Left ventricle myocardium superior (tissue), 1 donor: Measurements from ENCODE around the gene XYLT1. TPM values are rescaled to one million over a fixed set of nuclear protein-coding genes. Genes with fewer than 3 reads are reported as not detected.

Experiments
- ATAC-seq: fragments of 200-7000 bp; cut with Tn5 transposase; one replicate; pipeline ENCODE4 v1.9.1; 2020; ENCODE audit warnings: mild to moderate bottlenecking, moderate library complexity
- DNase-seq: peaks from one replicate; pipeline ENCODE4 v3.0.0-alpha.2; 2020
- intact Hi-C: fragments of 100-400 bp; cut with micrococcal nuclease; formaldehyde crosslinking; loops from one replicate; pipeline ENCODE4 v1.11.0; 2022
- total RNA-seq: library from RNA; stranded (reverse); fragmentation: NEBNext Ultra II Directional; extraction: Animal tissue kit (Norgen Biotek cat#: 25700); gene quantifications from one replicate; pipeline ENCODE4 v1.2.1, GENCODE V29; 2021
- donor health status: DM: no; HTN: yes; CAD: no; lungs with severe emphysema.

Gene XYLT1
- total RNA-seq, 1 donor from 2014 or later = 1.6 TPM

DNA sequence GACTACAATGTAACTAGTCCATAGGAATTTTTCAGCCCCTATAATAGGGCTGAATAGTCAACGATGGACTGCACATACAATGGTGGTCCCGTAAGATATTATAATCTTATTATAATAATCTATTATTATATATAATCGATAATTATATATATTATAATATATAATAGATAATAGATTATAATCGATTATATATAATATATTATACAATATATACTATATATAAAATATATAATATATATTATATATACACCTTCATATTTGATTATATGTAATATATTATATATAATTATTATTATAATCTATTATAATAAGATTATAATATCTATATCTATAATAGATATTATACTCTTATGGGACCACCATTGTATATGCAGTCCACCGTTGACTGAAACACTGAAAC lies 238.8 kb downstream of the XYLT1 start:
- ATAC-seq (no peak), DNase-seq (no peak)
- intact Hi-C loops = no loop called here

DNA sequence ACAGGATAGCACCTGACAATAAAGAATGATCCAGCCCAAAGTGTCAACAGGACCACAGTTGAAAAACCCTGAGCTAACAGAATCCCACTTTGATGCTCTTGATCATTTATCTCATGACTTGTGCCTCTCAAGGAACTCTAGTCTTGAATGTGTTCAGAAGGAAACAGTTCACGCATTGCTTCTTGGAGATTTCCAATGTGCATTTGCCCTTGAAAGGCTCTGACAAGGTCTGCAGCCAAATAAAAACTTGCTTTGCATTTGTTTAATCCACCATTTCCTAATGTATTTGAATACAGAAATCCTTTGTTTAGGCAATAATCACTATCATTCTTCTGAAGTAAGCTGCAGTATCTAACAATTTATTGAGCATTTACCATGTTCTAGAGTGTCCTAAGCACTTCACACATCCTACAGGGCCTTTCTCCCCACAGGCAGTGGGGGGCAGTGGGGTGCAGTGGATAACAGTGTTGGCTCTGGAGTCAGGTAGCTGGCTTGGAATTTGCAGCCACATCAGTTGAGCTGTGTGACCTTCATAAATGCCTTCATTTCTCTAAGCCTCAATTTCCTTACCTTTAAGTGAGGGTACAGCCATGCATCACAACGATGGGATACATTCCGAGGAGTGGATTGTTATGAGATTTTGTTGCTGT lies 239.7 kb downstream of the XYLT1 start:
- DNase-seq = no peak
- ATAC-seq = no peak
- intact Hi-C loops = no loop called here

- no peak for ATAC-seq
- intact Hi-C loops = no loop called here
- DNase-seq = no peak
These were observed 241.0 kb downstream of the XYLT1 start for GRCh38 chr16:17229766-17230165.

DNA sequence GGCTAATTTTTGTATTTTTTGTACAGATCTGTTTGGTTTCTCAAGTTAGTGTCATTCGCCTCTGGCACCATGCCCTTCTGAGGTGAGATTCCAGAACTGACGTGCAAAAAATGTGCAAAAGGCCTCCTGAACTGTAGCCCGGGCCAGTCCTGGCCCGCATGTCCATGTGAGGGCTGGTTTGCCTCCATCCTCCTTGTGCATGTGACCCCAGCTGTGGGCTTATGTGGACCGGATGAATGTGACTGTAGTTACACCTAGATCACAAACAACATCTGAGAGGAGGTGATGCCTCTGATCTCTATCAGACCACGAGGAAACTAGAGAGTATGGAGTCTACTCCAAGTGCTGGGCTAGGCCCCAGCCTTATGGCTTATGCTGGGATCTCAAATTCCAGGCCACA lies 241.6 kb downstream of the XYLT1 start:
- no peak for ATAC-seq
- DNase-seq = no peak
- intact Hi-C loops = no loop called here

GRCh38 chr16:17228708-17229055 lies 242.1 kb downstream of the XYLT1 start:
- intact Hi-C loops = no loop called here
- no peak for DNase-seq
- no peak for ATAC-seq

GRCh38 chr16:17228048-17228707 lies 242.6 kb downstream of the XYLT1 start:
- DNase-seq (no peak), ATAC-seq (no peak)
- intact Hi-C loops = no loop called here

- DNase-seq = no peak
- no peak for ATAC-seq
- intact Hi-C loops = no loop called here
These were observed 243.5 kb downstream of the XYLT1 start for GRCh38 chr16:17227278-17227677.

- DNase-seq (no peak), ATAC-seq (no peak)
- intact Hi-C loops = no loop called here
These were observed 245.2 kb downstream of the XYLT1 start for GRCh38 chr16:17225541-17225940.

DNA sequence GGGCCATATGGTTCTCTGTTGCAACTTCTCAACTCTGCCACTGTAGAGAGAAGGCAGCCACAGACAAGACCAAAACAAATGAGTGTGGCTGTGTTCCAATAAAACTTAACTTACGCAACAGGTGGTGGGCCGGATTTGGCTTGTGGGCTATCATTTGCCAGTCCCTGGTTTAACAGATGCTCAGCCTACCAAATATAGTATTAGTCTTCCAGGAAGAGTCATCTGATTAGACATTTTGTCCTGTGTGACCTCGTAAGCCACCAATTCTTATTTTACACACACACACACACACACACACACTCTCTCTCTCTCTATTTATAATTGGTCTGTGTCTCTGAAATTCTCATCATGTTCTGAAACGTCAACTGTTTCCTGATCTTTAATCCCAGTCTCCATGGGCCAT lies 245.9 kb downstream of the XYLT1 start:
- intact Hi-C loops = no loop called here
- peak; percentile 94 for ATAC-seq
- peak; percentile 56 for DNase-seq

GRCh38 chr16:17224350-17224749 lies 246.4 kb downstream of the XYLT1 start:
- no peak for ATAC-seq
- intact Hi-C loops = no loop called here

GRCh38 chr16:17223576-17223975 lies 247.2 kb downstream of the XYLT1 start:
- ATAC-seq (no peak), DNase-seq (no peak)
- intact Hi-C loops = no loop called here

More at GRCh38 chr16:17224350-17224749, 246.4 kb downstream of the XYLT1 start:
- DNase-seq = no peak

DNA sequence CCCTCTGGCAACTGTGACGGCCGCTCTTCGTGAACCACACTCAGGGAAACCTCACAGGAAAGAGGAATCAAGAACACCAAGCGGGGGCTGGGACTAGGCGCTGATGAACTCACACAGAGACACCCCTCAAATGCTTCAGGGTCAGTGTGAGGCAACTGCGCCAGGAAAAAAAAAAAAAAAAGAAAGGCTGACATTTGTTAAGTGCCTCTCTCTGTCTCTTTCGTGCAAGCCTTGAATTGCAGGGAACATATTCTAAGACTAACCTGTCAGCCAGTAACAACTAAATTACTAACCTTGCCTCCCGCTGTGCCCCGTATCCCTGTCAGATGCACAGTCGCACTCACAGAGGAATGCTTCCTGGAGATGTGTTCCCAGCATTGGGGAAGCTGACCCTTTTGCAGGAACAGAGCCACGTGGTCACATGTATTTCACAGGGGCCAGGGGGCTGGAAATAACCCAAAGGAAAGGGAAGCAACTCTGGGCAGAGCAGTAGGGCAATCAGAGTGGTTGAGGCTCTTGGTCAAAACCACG lies 247.8 kb downstream of the XYLT1 start:
- DNase-seq (no peak), ATAC-seq (peak; percentile 16)
- intact Hi-C loops = no loop called here

DNA sequence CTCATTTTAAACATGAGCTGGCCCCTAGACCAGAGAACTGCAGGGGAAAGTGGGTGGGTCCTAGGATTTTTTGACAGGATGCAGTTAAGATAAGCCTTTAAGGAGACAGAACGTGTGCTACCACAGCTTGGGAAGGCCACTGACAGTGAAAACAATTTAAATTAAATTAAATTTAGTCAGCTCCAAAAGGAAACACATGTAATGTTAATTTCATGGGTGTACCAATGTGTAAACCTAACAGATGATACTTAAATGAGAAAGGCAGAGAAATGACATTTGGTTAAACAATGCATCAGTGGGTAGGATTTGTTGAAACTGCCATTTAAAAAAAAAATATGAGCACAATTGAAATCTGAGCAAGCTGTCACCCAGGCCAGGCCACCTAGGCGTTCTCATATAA lies 250.8 kb downstream of the XYLT1 start:
- DNase-seq = no peak
- no peak for ATAC-seq
- intact Hi-C loops = no loop called here

GRCh38 chr16:17215936-17216335 lies 254.8 kb downstream of the XYLT1 start:
- ATAC-seq (no peak), DNase-seq (no peak)
- intact Hi-C loops = no loop called here

DNA sequence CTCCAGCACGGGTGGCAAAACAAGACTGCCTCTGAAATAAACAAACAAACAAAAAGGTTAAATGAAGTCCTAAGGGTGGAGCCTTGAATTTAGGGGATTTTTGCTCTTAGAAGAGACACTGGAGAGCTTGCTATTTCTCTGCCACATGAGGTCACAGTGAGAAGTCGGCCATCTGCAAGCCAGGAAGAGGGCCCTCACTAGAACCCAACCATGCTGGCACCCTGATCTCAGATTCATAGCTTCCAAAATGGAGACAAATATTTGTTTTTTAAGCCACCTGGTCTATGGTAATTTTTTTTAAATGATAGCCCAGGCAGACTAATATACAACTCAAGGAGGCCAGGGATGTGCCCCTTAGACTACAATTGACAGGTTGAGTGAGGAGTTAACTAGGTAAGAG lies 255.5 kb downstream of the XYLT1 start:
- ATAC-seq (no peak), DNase-seq (no peak)

GRCh38 chr16:17213974-17214373 lies 256.8 kb downstream of the XYLT1 start:
- DNase-seq = no peak
- intact Hi-C loops = no loop called here
- no peak for ATAC-seq

More for the DNA sequence above, 255.5 kb downstream of the XYLT1 start:
- intact Hi-C loops = no loop called here

DNA sequence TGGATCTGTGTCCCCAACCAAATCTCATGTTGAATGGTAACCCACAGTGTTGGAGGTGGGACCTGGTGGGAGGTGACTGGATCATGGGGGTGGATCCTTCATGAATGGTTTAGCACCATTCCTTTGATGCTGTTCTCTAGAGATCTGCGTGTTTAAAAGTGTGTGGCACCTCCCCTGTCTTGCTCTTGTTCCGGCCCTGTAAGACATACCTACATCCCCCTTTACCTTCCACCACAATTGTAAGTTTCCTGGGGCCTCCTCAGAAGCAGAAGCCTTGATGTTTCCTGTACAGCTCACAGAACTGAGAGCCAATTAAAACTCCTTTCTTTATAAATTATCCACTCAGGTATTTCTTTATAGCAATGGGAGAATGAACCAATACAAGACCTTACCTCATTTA lies 257.7 kb downstream of the XYLT1 start:
- intact Hi-C loops = no loop called here
- DNase-seq = no peak
- no peak for ATAC-seq

- DNase-seq = no peak
- intact Hi-C loops = no loop called here
These were observed 258.2 kb downstream of the XYLT1 start for GRCh38 chr16:17212606-17213005.

DNA sequence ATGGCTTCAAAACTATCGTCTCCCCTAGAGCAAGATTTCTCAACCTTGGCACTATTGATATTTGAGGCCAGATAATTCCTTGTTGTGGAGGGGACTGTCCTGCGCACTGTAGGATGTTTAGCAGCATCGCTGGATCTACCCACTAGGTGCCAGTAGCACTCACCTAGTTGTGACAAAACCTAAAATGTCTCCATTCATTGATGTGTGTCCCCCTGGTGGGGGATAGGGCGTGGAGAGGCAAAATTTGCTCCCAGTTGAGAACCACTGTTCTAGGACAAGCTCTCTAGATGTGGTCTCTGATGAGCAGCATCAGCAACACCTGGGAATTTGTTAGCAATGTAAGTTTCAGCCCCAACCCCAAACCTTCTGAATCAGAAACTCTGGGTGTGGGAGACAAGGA lies 259.0 kb downstream of the XYLT1 start:
- ATAC-seq (no peak), DNase-seq (no peak)
- intact Hi-C loops = no loop called here

More at GRCh38 chr16:17212606-17213005, 258.2 kb downstream of the XYLT1 start:
- ATAC-seq = no peak

- DNase-seq (no peak), ATAC-seq (no peak)
- intact Hi-C loops = no loop called here
These were observed 264.0 kb downstream of the XYLT1 start for GRCh38 chr16:17206712-17207111.
